C4-2B (cell line): ENCODE results near the gene OR1M1.

Experiments used
- CTCF ChIP-seq: fragments of 450-650 bp; conservative IDR thresholded peaks from 2 replicates; pipeline ENCODE4 v1.5.1; 2017; ENCODE audit warnings: mild to moderate bottlenecking
- ZFX ChIP-seq: fragments of 450-650 bp; IDR thresholded peaks from 2 replicates; pipeline ENCODE4 v1.6.1; 2017

- no peak for TF ChIP-seq CTCF
- TF ChIP-seq ZFX, result no peak
Measured at GRCh38 chr19:9039728-9040127, 47.1 kb upstream of the OR1M1 start.
